LNCaP clone FGC (cell line): ENCODE results near the gene SETDB1.

Source experiments
- DNase-seq: peaks from one replicate; pipeline ENCODE4 v3.0.0-alpha.2; 2011; ENCODE audit warnings: low read depth
- H3K4me3 ChIP-seq: 2 replicates; pipeline ENCODE4 v1.5.1; 2011; ENCODE audit warnings: mild to moderate bottlenecking, low read depth, low read length, control low read depth
- TF ChIP-seq, protein P1 (sequence below): IDR thresholded peaks from 2 replicates; pipeline ENCODE4 v1.5.1; 2012; ENCODE audit warnings: mild to moderate bottlenecking; ENCODE audit not compliant: control insufficient read depth, insufficient read depth; ENCODE audit errors: extremely low read depth

The SETDB1 gene

DNA sequence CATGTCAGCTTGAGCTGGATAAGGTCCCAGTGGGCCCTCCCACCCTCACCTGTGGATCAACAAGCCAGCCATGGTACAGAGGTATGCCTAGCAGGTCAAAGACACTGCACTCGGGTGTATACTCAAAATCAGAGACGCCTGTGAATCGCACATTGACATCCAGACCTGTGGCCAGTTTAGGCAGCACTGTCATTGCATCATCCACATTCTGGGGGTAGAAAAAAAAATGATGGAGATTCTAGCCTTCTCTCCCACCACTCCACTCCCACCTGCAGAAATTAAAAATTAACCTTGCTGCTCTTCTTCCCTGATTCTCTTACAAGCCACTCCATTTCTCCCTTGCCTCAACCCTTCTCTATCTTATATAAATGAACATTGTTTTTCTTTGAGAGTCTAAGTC is 74.2 kb downstream of the SETDB1 start:
- DNase-seq: no peak
- TF ChIP-seq, protein P1, sequence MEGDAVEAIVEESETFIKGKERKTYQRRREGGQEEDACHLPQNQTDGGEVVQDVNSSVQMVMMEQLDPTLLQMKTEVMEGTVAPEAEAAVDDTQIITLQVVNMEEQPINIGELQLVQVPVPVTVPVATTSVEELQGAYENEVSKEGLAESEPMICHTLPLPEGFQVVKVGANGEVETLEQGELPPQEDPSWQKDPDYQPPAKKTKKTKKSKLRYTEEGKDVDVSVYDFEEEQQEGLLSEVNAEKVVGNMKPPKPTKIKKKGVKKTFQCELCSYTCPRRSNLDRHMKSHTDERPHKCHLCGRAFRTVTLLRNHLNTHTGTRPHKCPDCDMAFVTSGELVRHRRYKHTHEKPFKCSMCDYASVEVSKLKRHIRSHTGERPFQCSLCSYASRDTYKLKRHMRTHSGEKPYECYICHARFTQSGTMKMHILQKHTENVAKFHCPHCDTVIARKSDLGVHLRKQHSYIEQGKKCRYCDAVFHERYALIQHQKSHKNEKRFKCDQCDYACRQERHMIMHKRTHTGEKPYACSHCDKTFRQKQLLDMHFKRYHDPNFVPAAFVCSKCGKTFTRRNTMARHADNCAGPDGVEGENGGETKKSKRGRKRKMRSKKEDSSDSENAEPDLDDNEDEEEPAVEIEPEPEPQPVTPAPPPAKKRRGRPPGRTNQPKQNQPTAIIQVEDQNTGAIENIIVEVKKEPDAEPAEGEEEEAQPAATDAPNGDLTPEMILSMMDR: no peak
- H3K4me3 ChIP-seq: no peak overlapping the region

DNA sequence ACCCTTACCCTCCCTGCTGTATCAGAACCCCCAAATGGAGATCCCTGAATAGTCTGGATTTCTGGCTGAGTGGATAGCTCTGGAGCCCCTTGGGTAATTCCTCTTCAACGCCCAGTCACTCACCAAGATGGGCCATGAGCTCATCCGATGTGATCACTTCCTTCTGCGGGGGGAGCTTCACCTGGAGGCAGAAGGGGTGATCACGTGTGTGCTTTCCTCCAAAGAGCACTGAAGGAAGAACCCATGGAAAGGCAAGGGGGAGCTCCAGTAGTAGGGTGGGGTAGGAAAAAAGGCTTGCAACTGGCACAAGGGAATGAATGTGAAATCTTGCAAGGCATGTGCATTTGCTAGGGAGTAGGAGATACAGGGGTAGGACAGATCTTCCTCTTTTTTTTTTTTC is 75.4 kb downstream of the SETDB1 start:
- no peak overlapping the region for H3K4me3 ChIP-seq

DNA sequence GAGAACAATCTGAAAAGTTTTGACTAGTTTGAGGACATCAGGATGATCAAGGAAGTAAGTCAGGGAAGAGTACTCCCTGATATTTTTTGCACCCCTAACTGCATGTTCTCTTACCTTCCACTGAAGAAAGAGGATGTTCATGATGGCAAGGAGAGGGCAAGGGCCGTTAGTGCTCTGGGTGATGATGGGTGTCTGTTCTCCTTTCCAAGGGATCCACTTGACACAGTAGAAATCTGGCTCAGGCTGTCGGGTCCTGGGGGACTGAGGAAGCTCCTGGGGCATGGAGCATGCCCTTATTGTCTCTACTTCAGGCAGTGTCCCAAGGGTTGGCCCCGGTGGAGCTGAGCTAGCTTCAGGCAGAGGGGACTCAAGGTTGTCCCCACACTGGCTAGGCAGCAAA is 75.9 kb downstream of the SETDB1 start:
- no peak for DNase-seq
- no peak overlapping the region for H3K4me3 ChIP-seq
- TF ChIP-seq, protein P1: no peak

More for the DNA sequence above, 75.4 kb downstream of the SETDB1 start:
- TF ChIP-seq, protein P1: no peak
- no peak for DNase-seq

DNA sequence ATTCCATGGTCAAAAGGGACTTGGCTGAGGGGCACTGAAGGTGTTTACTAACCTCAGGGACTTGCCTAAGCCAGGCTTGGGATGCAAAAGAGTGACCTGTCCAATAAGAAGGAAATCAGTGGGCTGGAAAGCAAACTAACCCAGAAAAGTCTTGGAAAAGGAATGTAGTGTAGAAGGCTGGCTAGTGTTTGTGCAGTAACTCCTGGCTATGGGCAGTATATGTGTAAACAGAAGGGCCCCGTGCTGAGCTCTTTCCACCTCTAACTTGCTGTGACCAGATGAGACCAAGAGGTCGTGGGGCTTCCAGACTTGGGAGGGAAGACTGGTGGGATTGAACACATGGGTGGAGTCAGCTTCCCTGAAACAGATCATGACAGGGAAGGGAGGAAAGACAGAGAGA is 76.4 kb downstream of the SETDB1 start:
- no peak overlapping the region for H3K4me3 ChIP-seq
- TF ChIP-seq, protein P1: no peak
- DNase-seq: no peak

DNA sequence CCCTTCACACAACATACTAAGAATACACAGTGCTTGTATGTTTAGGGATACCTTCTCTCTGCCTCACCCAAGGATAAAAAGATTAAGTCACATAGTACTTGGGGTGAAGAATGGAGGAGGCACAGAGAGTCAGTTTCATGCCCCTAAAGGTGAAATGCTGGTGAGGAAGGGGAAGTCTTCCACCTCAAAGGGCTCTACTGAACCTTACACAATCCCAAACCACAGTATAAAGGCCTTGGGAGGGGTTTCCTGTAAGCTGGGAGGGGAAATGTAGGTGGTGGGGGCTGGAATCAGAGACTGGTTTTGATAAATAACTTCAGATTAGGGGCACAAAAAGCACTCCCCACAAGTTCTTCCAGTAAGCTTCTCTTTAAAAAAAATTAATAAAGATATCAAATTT is 77.0 kb downstream of the SETDB1 start:
- TF ChIP-seq, protein P1: no peak
- no peak for DNase-seq
- H3K4me3 ChIP-seq: no peak overlapping the region

DNA sequence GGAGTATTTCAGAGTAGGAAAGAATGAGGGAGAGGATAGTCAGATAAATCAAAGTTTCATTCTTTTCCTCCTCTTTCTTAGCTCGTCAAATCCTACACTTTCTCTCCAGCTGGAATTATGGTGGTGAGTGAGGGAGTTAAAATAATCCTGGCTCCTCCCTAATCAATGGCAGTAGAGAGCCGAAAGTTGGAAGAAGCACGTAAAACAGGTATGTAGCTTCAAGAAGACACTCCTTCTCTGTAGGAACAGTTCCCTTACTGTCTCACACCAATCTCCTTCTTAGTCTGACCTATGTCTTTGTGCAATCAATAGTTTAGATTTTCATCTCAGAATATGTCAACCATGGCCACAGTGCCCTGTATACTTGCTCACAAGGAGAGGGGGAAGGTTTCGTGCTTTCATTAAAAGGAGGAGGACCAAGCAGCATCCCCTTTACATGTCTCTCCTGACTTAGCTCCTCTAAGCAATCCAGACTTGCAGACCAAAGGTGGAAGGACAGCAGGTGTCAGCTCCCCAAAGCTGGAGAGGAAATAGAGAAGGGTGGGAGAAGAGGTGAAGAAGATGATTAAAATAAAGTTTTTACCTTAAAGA is 79.7 kb downstream of the SETDB1 start:
- H3K4me3 ChIP-seq: peak overlapping the region; percentile 50
- TF ChIP-seq, protein P1: no peak
- DNase-seq: no peak

DNA sequence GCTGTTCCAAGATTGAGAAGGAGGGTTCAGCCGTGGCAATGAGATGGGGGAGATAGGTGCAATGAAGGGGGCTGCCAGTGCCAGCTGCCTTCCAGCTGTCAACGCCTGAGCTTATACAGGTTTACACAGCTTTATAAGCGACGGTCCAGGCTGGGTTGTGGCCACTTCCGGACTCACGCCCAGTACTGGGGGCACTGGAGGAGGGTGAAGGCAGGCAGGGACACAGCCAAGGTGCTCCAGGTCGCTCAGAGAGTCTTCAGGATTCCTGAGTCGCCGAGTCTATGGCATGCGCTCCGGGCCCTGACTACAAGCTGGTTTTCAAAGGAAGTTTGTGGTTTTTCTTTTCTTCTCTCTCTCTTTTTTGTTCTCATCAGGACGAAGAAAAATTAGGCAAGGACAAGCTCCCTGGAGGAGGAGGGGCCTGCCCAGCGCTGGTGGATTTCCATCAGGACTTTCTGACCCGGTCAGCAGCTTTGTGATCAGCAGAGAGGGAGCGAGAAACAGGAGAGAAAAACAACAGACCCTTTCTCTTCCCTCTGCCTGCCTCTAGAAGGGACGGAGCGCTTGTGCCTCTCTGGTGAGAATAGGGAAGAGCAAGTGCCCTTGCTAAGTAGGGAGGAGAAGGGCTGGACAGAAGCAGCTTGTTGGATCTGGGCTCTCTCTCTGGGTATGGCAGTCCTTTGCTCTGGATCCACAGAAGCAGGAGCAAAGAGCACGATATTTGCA is 80.3 kb downstream of the SETDB1 start, which contains the start of gene MINDY1:
TSS of gene MINDY1 (minus strand) at position 576 of the 726 bp plus-strand sequence. CDS start 4,285 bp downstream, outside the sequence.
- H3K4me3 ChIP-seq: peak within 1 kb of the TSS; percentile 63
- TF ChIP-seq, protein P1: peak; percentile 52
- peak; percentile 43 for DNase-seq
